Activated T-cell treated with anti-CD3 and anti-CD28 coated beads for 4 hours (primary cell): ENCODE results near the gene POTEG.
"Not testable (repeated sequence)": the region's sequence is repeated elsewhere in the genome, so short reads cannot be mapped to it uniquely, and the experiment has no call there.

Experiments used
- DNase-seq: peaks from one replicate; pipeline ENCODE4 v3.0.0-alpha.2; 2020

Gene POTEG

GRCh38 chr14:19434241-19434640 is at the start of gene POTEG:
Gene POTEG (minus strand): TSS chr14:19434341. CDS start chr14:19434289, 52 bp downstream.
- not testable (repeated sequence) for DNase-seq

- not testable (repeated sequence) for DNase-seq
These were observed 48.0 kb upstream of the POTEG start for GRCh38 chr14:19482093-19482492.

- DNase-seq, result not testable (repeated sequence)
These were observed 47.3 kb upstream of the POTEG start for GRCh38 chr14:19481421-19481820.

GRCh38 chr14:19480491-19480890 is 46.4 kb upstream of the POTEG start:
- DNase-seq, result not testable (repeated sequence)

GRCh38 chr14:19445761-19446160 is 11.6 kb upstream of the POTEG start:
- DNase-seq, result not testable (repeated sequence)

GRCh38 chr14:19439826-19440225 is 5.7 kb upstream of the POTEG start:
- not testable (repeated sequence) for DNase-seq

GRCh38 chr14:19439219-19439618 is 5.1 kb upstream of the POTEG start:
- not testable (repeated sequence) for DNase-seq

- not testable (repeated sequence) for DNase-seq
These were observed 2.9 kb upstream of the POTEG start for GRCh38 chr14:19437126-19437443.

GRCh38 chr14:19436311-19437125 is 2.4 kb upstream of the POTEG start:
- not testable (repeated sequence) for DNase-seq

- not testable (repeated sequence) for DNase-seq
These were observed 1.7 kb upstream of the POTEG start for GRCh38 chr14:19435852-19436251.

- DNase-seq, result not testable (repeated sequence)
These were observed 750 bp upstream of the POTEG start for GRCh38 chr14:19434891-19435290.

- DNase-seq, result not testable (repeated sequence)
These were observed 376 bp downstream of the POTEG start for GRCh38 chr14:19433765-19434164.

GRCh38 chr14:19408519-19408918 is 25.6 kb downstream of the POTEG start:
- DNase-seq, result not testable (repeated sequence)

- DNase-seq, result not testable (repeated sequence)
These were observed 32.0 kb downstream of the POTEG start for GRCh38 chr14:19402097-19402496.

GRCh38 chr14:19394727-19395126 is 39.4 kb downstream of the POTEG start:
- not testable (repeated sequence) for DNase-seq

GRCh38 chr14:19390230-19390629 is 43.9 kb downstream of the POTEG start:
- not testable (repeated sequence) for DNase-seq

GRCh38 chr14:19388741-19389140 is 45.4 kb downstream of the POTEG start:
- not testable (repeated sequence) for DNase-seq

GRCh38 chr14:19386996-19387395 is 47.1 kb downstream of the POTEG start:
- not testable (repeated sequence) for DNase-seq

GRCh38 chr14:19386309-19386708 is 47.8 kb downstream of the POTEG start:
- not testable (repeated sequence) for DNase-seq

- not testable (repeated sequence) for DNase-seq
These were observed 49.9 kb downstream of the POTEG start for GRCh38 chr14:19384088-19384781.

GRCh38 chr14:19383008-19383584 is 51.0 kb downstream of the POTEG start:
- DNase-seq, result not testable (repeated sequence)

GRCh38 chr14:19380137-19380536 is 54.0 kb downstream of the POTEG start:
- DNase-seq, result not testable (repeated sequence)

- not testable (repeated sequence) for DNase-seq
These were observed 59.7 kb downstream of the POTEG start for GRCh38 chr14:19374451-19374903.
